A549 treated with AZD9567 at 1 μM for 4 hours (cell line): ENCODE measurements around the gene PTTG2. TPM values are rescaled to one million over a fixed set of nuclear protein-coding genes. Genes with fewer than 3 reads are reported as not detected.

ENCODE experiments used
- total RNA-seq: library from RNA; stranded (reverse); fragments of 200-300 nt; extraction: Qiagen RNA extraction; gene quantifications from 5 replicates; pipeline ENCODE4 v1.2.3, GENCODE V29; 2022; ENCODE audit not compliant: insufficient read depth

The PTTG2 gene
- total RNA-seq, result not detected in 5 replicates

GRCh38 chr4:37960098-37960497 is at the start of gene PTTG2:
PTTG2 (plus strand) TSS chr4:37960398; CDS start chr4:37960435, 37 bp downstream.

Other genes with a start within 250 kb of the PTTG2 start
- gene PGM2, start 133.7 kb upstream of the PTTG2 start, total RNA-seq, result 14.6 to 20.6 TPM (median 14.8 TPM) in 5 replicates
- 21.1 to 25.0 TPM (median 23.0 TPM) in 5 replicates for gene TBC1D1, start 69.3 kb upstream of the PTTG2 start, total RNA-seq